ENCODE data around the gene EML1.

EML1 gene

GRCh38 chr14:99918781-99919180 lies 125.6 kb downstream of the EML1 start:
- H3K4me3 ChIP-seq (ENCODE audit: low read depth, low read length), result no peak overlapping the region
- no peak for TF ChIP-seq CTCF (IDR thresholded peaks at IDR 0.05; ENCODE audit: low read depth, low read length)

GRCh38 chr14:99921425-99921824 lies 128.2 kb downstream of the EML1 start:
- H3K4me3 ChIP-seq (ENCODE audit: low read depth, low read length), result no peak overlapping the region
- no peak for TF ChIP-seq CTCF (IDR thresholded peaks at IDR 0.05; ENCODE audit: low read depth, low read length)

- TF ChIP-seq CTCF (IDR thresholded peaks at IDR 0.05; ENCODE audit: low read depth, low read length), result no peak
- no peak overlapping the region for H3K4me3 ChIP-seq (ENCODE audit: low read depth, low read length)
Measured at GRCh38 chr14:99924379-99924778, 131.2 kb downstream of the EML1 start.

GRCh38 chr14:99925471-99925870 lies 132.3 kb downstream of the EML1 start:
- no peak overlapping the region for H3K4me3 ChIP-seq (ENCODE audit: low read depth, low read length)
- TF ChIP-seq CTCF (IDR thresholded peaks at IDR 0.05; ENCODE audit: low read depth, low read length), result no peak

- no peak overlapping the region for H3K4me3 ChIP-seq (ENCODE audit: low read depth, low read length)
- no peak for TF ChIP-seq CTCF (IDR thresholded peaks at IDR 0.05; ENCODE audit: low read depth, low read length)
Measured at GRCh38 chr14:99928963-99929362, 135.8 kb downstream of the EML1 start.

- TF ChIP-seq CTCF (IDR thresholded peaks at IDR 0.05; ENCODE audit: low read depth, low read length), result no peak
- H3K4me3 ChIP-seq (ENCODE audit: low read depth, low read length), result no peak overlapping the region
Measured at GRCh38 chr14:99929601-99930000, 136.4 kb downstream of the EML1 start.

- no peak overlapping the region for H3K4me3 ChIP-seq (ENCODE audit: low read depth, low read length)
- TF ChIP-seq CTCF (IDR thresholded peaks at IDR 0.05; ENCODE audit: low read depth, low read length), result no peak
Measured at GRCh38 chr14:99930420-99931274, 137.4 kb downstream of the EML1 start.

Data from WI38 (cell line).